SK-N-SH (cell line): ENCODE measurements around the gene LRP5.

Experiments
- CTCF ChIP-seq: fragments of 200-600 bp; sonication (generic); IDR thresholded peaks from 2 replicates; pipeline ENCODE4 v1.6.1; 2017; ENCODE audit warnings: antibody characterized with exemption, mild to moderate bottlenecking, moderate library complexity
- EZH2phosphoT487 ChIP-seq: fragments of 200-600 bp; sonication (generic); IDR thresholded peaks from 2 replicates; pipeline ENCODE4 v1.6.1; 2017; ENCODE audit warnings: low read depth, mixed run types, mild to moderate bottlenecking, antibody characterized with exemption, moderate library complexity, borderline replicate concordance
- MEF2A ChIP-seq: IDR thresholded peaks from 2 replicates; pipeline ENCODE4 v1.4.0; 2012; ENCODE audit warnings: low read depth, borderline replicate concordance
- RCOR1 ChIP-seq: fragments of 150-350 bp; IDR thresholded peaks from 2 replicates; pipeline ENCODE4 v1.6.1; 2017; ENCODE audit warnings: antibody characterized with exemption, low read length
- RFX5 ChIP-seq: IDR thresholded peaks from 2 replicates; pipeline ENCODE4 v1.6.1; 2012; ENCODE audit warnings: mild to moderate bottlenecking, improper control_type of control experiment, low read length
- USF2 ChIP-seq: fragments of 150-350 bp; IDR thresholded peaks from 2 replicates; pipeline ENCODE4 v1.6.1; 2017; ENCODE audit warnings: antibody characterized with exemption, low read length, low read depth, borderline replicate concordance
- YY1 ChIP-seq: IDR thresholded peaks from 2 replicates; pipeline ENCODE4 v1.4.0; 2012; ENCODE audit warnings: low read depth, mild to moderate bottlenecking

GRCh38 chr11:68439355-68440065 lies 127.1 kb downstream of the LRP5 start:
- TF ChIP-seq RCOR1 (no peak), MEF2A (no peak), CTCF (no peak), YY1 (no peak), RFX5 (no peak), EZH2phosphoT487 (no peak), USF2 (no peak)
